IMR-90 (cell line): ENCODE measurements around the gene NF1. TPM values are rescaled to one million over a fixed set of nuclear protein-coding genes. Genes with fewer than 3 reads are reported as not detected.
"Not testable (repeated sequence)": the region's sequence is repeated elsewhere in the genome, so short reads cannot be mapped to it uniquely, and the experiment has no call there.

Source experiments
- ATAC-seq: fragments of 200-7000 bp; cut with Tn5 transposase; 2 replicates; pipeline ENCODE4 v1.9.1; 2020; ENCODE audit warnings: low read depth, mild to moderate bottlenecking, moderate library complexity
- BruUV-seq: library from RNA; stranded (reverse); fragments of 400-500 nt; replicated peaks from 2 replicates; lab custom pipeline; 2021; lab: Mats Ljungman, UMichigan
- CTCF ChIA-PET: fragments of 300-600 bp; formaldehyde crosslinking; extraction: SDS; loops from one replicate; lab custom pipeline; 2021; ENCODE audit warnings: antibody characterized with exemption; lab: Yijun Ruan, JAX
- POLR2A ChIA-PET: fragments of 300-600 bp; sonication (Branson Sonifier 250); formaldehyde crosslinking; loops from one replicate; lab custom pipeline; 2022; ENCODE audit warnings: antibody characterized with exemption; ENCODE audit not compliant: unreplicated experiment; lab: Charles Lee
- DNase-seq: peaks from one replicate; pipeline ENCODE4 v3.0.0; 2013
- H2AFZ ChIP-seq: replicated peaks from 2 replicates; pipeline ENCODE3; 2013; ENCODE audit warnings: low read length, mild to moderate bottlenecking; ENCODE audit not compliant: poor library complexity
- H2AK5ac ChIP-seq: 2 replicates; pipeline ENCODE4 v1.6.1; 2013; ENCODE audit warnings: low read depth, low read length, inconsistent platforms
- H2AK9ac ChIP-seq: replicated peaks from 2 replicates; pipeline ENCODE3; 2013; ENCODE audit warnings: mild to moderate bottlenecking, low read depth, low read length, moderate library complexity; ENCODE audit not compliant: poor library complexity
- H2BK120ac ChIP-seq: 2 replicates; pipeline ENCODE4 v1.6.1; 2013; ENCODE audit warnings: low read depth, low read length, inconsistent platforms
- H2BK15ac ChIP-seq: 3 replicates; pipeline ENCODE4 v1.6.1; 2013; ENCODE audit warnings: low read depth, low read length, inconsistent platforms
- H2BK20ac ChIP-seq: 2 replicates; pipeline ENCODE4 v1.6.1; 2013; ENCODE audit warnings: low read depth, mild to moderate bottlenecking, inconsistent platforms, low read length, moderate library complexity
- H2BK5ac ChIP-seq: 2 replicates; pipeline ENCODE4 v1.6.1; 2013; ENCODE audit warnings: mild to moderate bottlenecking, low read depth, low read length, inconsistent platforms; ENCODE audit not compliant: poor library complexity, severe bottlenecking
- H3K14ac ChIP-seq: replicated peaks from 2 replicates; pipeline ENCODE4 v1.6.1; 2013; ENCODE audit warnings: low read depth, low read length, inconsistent platforms
- H3K18ac ChIP-seq: 2 replicates; pipeline ENCODE4 v1.6.1; 2013; ENCODE audit warnings: low read depth, low read length, control low read depth
- H3K23ac ChIP-seq: 2 replicates; pipeline ENCODE4 v1.6.1; 2013; ENCODE audit warnings: low read depth, low read length, inconsistent platforms
- H3K27ac ChIP-seq: 2 replicates; pipeline ENCODE4 v1.5.1; 2013; ENCODE audit warnings: mild to moderate bottlenecking, control low read depth, low read length; ENCODE audit not compliant: insufficient read depth
- H3K27me3 ChIP-seq: 2 replicates; pipeline ENCODE4 v1.6.1; 2013; ENCODE audit warnings: low read length; ENCODE audit not compliant: control insufficient read depth, insufficient read depth
- H3K36me3 ChIP-seq: 2 replicates; pipeline ENCODE4 v1.6.1; 2013; ENCODE audit warnings: low read length, mixed read lengths; ENCODE audit not compliant: control insufficient read depth, insufficient read depth
- H3K4ac ChIP-seq: 2 replicates; pipeline ENCODE4 v1.6.1; 2013; ENCODE audit warnings: low read depth, low read length, inconsistent platforms
- H3K4me1 ChIP-seq: 2 replicates; pipeline ENCODE4 v1.6.1; 2013; ENCODE audit warnings: low read length, mixed read lengths; ENCODE audit not compliant: control insufficient read depth, insufficient read depth
- H3K4me2 ChIP-seq: 2 replicates; pipeline ENCODE4 v1.6.1; 2013; ENCODE audit warnings: low read depth, mild to moderate bottlenecking, control low read depth, low read length, moderate library complexity
- H3K4me3 ChIP-seq: 2 replicates; pipeline ENCODE4 v1.5.1; 2013; ENCODE audit warnings: low read depth, mild to moderate bottlenecking, control low read depth, low read length, moderate library complexity; ENCODE audit not compliant: insufficient read depth
- H3K56ac ChIP-seq: 2 replicates; pipeline ENCODE4 v1.6.1; 2013; ENCODE audit warnings: low read length, inconsistent platforms; ENCODE audit not compliant: insufficient read depth; ENCODE audit errors: extremely low read depth
- H3K79me1 ChIP-seq, 2 experiments: 2 replicates each; pipeline ENCODE4 v1.6.1; 2013; ENCODE audit warnings: low read length in 2 of 2, inconsistent platforms in 1 of 2, low read depth in 1 of 2
- H3K9ac ChIP-seq: 2 replicates; pipeline ENCODE4 v1.6.1; 2013; ENCODE audit warnings: low read depth, low read length, control low read depth
- H3K9me1 ChIP-seq: 2 replicates; pipeline ENCODE4 v1.6.1; 2013; ENCODE audit warnings: low read length, inconsistent platforms; ENCODE audit not compliant: insufficient read depth
- H3K9me3 ChIP-seq: 2 replicates; pipeline ENCODE4 v1.6.1; 2013; ENCODE audit warnings: low read length; ENCODE audit not compliant: control insufficient read depth, insufficient read depth
- H4K20me1 ChIP-seq: 2 replicates; pipeline ENCODE4 v1.6.1; 2013; ENCODE audit warnings: low read length, inconsistent platforms; ENCODE audit not compliant: insufficient read depth
- H4K5ac ChIP-seq: 2 replicates; pipeline ENCODE4 v1.6.1; 2013; ENCODE audit warnings: mild to moderate bottlenecking, low read depth, low read length, control low read depth
- H4K8ac ChIP-seq, 2 experiments: 2 replicates each; pipeline ENCODE4 v1.6.1; 2013; ENCODE audit warnings: low read depth in 2 of 2, low read length in 2 of 2, control low read depth in 1 of 2, inconsistent platforms in 1 of 2
- H4K91ac ChIP-seq: 2 replicates; pipeline ENCODE4 v1.6.1; 2013; ENCODE audit warnings: low read depth, low read length, inconsistent platforms; ENCODE audit not compliant: insufficient read depth
- WGBS, 2 experiments: methylation state at CpG; one replicate each; pipeline versions ENCODE4 v1.1.5 to v1.1.7; 2013; ENCODE audit warnings: missing lambda C conversion rate in 2 of 2; ENCODE audit not compliant: insufficient read length in 1 of 2; ENCODE audit errors: extremely low coverage in 2 of 2; 5-methylcytosine and 5-hydroxymethylcytosine counted together
- dilution Hi-C: fragments of 300-500 bp; cut with HindIII; formaldehyde crosslinking; loops from one replicate; pipeline ENCODE4 v1.14.3; 2018; ENCODE audit warnings: low sequenced_read_pairs; ENCODE audit not compliant: unreplicated experiment
- in situ Hi-C: fragments of 300-500 bp; cut with MboI; formaldehyde crosslinking; loops from 3 replicates; pipeline ENCODE4 v1.14.3; 2019; ENCODE audit warnings: low sequenced_read_pairs, inconsistent platforms, mixed read lengths
- intact Hi-C: fragments of 100-400 bp; cut with micrococcal nuclease; formaldehyde crosslinking; loops from 2 replicates; pipeline ENCODE4 v1.10.0; 2022
- polyA plus RNA-seq, 3 experiments: library from polyadenylated mRNA; depleted of rRNA; stranded (reverse); fragments of >200 nt; gene quantifications; 2 replicates each; pipeline ENCODE4 v1.2.3, GENCODE V29; 2012; ENCODE audit warnings: low replicate concordance in 1 of 3
- total RNA-seq: library from RNA; depleted of rRNA; stranded (reverse); fragments of >200 nt; gene quantifications from 2 replicates; pipeline ENCODE4 v1.2.3, GENCODE V29; 2012

The NF1 gene
- total and polyA plus RNA-seq, 2 of the 4 experiments (the other 2 are of a cell fraction) = 17.9 to 48.6 TPM

GRCh38 chr17:31287932-31288331 is 193.2 kb downstream of the NF1 start:
- in situ Hi-C loops, H3K56ac ChIP-seq, H3K14ac ChIP-seq, H4K91ac ChIP-seq, H3K9me3 ChIP-seq, H3K18ac ChIP-seq, H3K9ac ChIP-seq, H3K4ac ChIP-seq, H3K36me3 ChIP-seq, H2BK120ac ChIP-seq, CTCF ChIA-PET, POLR2A ChIA-PET, H2BK15ac ChIP-seq, H3K23ac ChIP-seq, H3K27ac ChIP-seq, H3K4me1 ChIP-seq, H4K8ac ChIP-seq, H2BK5ac ChIP-seq, H3K9me1 ChIP-seq, H2AK9ac ChIP-seq, H2AK5ac ChIP-seq, H3K4me2 ChIP-seq, H4K5ac ChIP-seq, H3K27me3 ChIP-seq, ATAC-seq, intact Hi-C loops, dilution Hi-C loops, H4K20me1 ChIP-seq, DNase-seq, BruUV-seq, H2AFZ ChIP-seq, H2BK20ac ChIP-seq, H3K4me3 ChIP-seq: not testable (repeated sequence)
- H3K79me1 ChIP-seq = peaks cover 6 to 27% of the 10 kb centered on the region in 2 experiments; a peak in 3 of 4 replicates
- no CpG with 5 or more reads among the region's 1 CpG for WGBS, 2 experiments
